Neuronal stem cell (in vitro differentiated cells): ENCODE data around the gene LILRB3.

Experiments
- DNase-seq: peaks from one replicate; pipeline ENCODE4 v3.0.0-alpha.2; 2013; ENCODE audit warnings: low spot score
- H2AFZ ChIP-seq: one replicate; pipeline ENCODE4 v1.6.1; 2013; ENCODE audit warnings: mild to moderate bottlenecking, low read length, inconsistent platforms
- H2AK5ac ChIP-seq: 2 replicates; pipeline ENCODE4 v1.6.1; 2013; ENCODE audit warnings: low read depth, mild to moderate bottlenecking, inconsistent platforms, low read length, moderate library complexity, mixed read lengths
- H2BK120ac ChIP-seq: 2 replicates; pipeline ENCODE4 v1.6.1; 2013; ENCODE audit warnings: low read depth, mild to moderate bottlenecking, inconsistent platforms, low read length, moderate library complexity, mixed read lengths
- H2BK12ac ChIP-seq: one replicate; pipeline ENCODE4 v1.6.1; 2013; ENCODE audit warnings: low read length, inconsistent platforms
- H2BK15ac ChIP-seq: 2 replicates; pipeline ENCODE4 v1.6.1; 2013; ENCODE audit warnings: mild to moderate bottlenecking, low read length, inconsistent platforms, mixed read lengths
- H2BK5ac ChIP-seq: one replicate; pipeline ENCODE4 v1.6.1; 2013; ENCODE audit warnings: inconsistent platforms, mild to moderate bottlenecking, low read length, moderate library complexity
- H3K14ac ChIP-seq: one replicate; pipeline ENCODE4 v1.6.1; 2013; ENCODE audit warnings: low read length, inconsistent platforms
- H3K18ac ChIP-seq: 2 replicates; pipeline ENCODE4 v1.6.1; 2013; ENCODE audit warnings: low read length, inconsistent platforms
- H3K23ac ChIP-seq: 2 replicates; pipeline ENCODE4 v1.6.1; 2013; ENCODE audit warnings: low read depth, mild to moderate bottlenecking, mixed read lengths, low read length, inconsistent platforms; ENCODE audit not compliant: poor library complexity
- H3K27ac ChIP-seq: replicated peaks from 3 replicates; pipeline ENCODE4 v1.5.1; 2013; ENCODE audit warnings: low read length, inconsistent platforms
- H3K27me3 ChIP-seq, 3 experiments: 2 replicates each; pipeline ENCODE4 v1.6.1; 2013; ENCODE audit warnings: low read length in 3 of 3, mild to moderate bottlenecking in 2 of 3, inconsistent platforms in 1 of 3, low read depth in 1 of 3, mixed read lengths in 1 of 3, moderate library complexity in 1 of 3; ENCODE audit not compliant: control insufficient read depth in 3 of 3, insufficient read depth in 3 of 3
- H3K36me3 ChIP-seq, 2 donors: replicated peaks in 1 of 2; 2 replicates each; pipeline ENCODE4 v1.6.1; 2013; ENCODE audit warnings: low read length in 2 of 2; ENCODE audit not compliant: control insufficient read depth in 2 of 2, insufficient read depth in 2 of 2
- H3K4ac ChIP-seq: 2 replicates; pipeline ENCODE4 v1.6.1; 2013; ENCODE audit warnings: inconsistent platforms, mild to moderate bottlenecking, low read length, moderate library complexity
- H3K4me1 ChIP-seq, 2 donors: 1 replicate in 1 of 2; 2 replicates in 1 of 2; pipeline ENCODE4 v1.6.1; 2013; ENCODE audit warnings: low read length in 2 of 2, low read depth in 1 of 2; ENCODE audit not compliant: control insufficient read depth in 2 of 2, insufficient read depth in 1 of 2
- H3K4me2 ChIP-seq: one replicate; pipeline ENCODE4 v1.6.1; 2013; ENCODE audit warnings: mild to moderate bottlenecking, low read length, inconsistent platforms; ENCODE audit not compliant: insufficient read depth, poor library complexity, severe bottlenecking
- H3K4me3 ChIP-seq, 2 donors: 2 replicates each; pipeline ENCODE4 v1.5.1; 2013; ENCODE audit warnings: low read length in 2 of 2, mild to moderate bottlenecking in 2 of 2, inconsistent platforms in 1 of 2, moderate library complexity in 1 of 2
- H3K79me1 ChIP-seq: one replicate; pipeline ENCODE4 v1.6.1; 2013; ENCODE audit warnings: low read depth, mild to moderate bottlenecking, inconsistent platforms, low read length, moderate library complexity
- H3K9ac ChIP-seq: one replicate; pipeline ENCODE4 v1.6.1; 2013; ENCODE audit warnings: mild to moderate bottlenecking, low read depth, low read length, inconsistent platforms; ENCODE audit not compliant: poor library complexity
- H3K9me3 ChIP-seq, 2 donors: replicated peaks in 1 of 2; 2 replicates each; pipeline versions ENCODE3 to v1.6.1; 2013; ENCODE audit warnings: low read length in 2 of 2, mild to moderate bottlenecking in 2 of 2, inconsistent platforms in 1 of 2, low read depth in 1 of 2, mixed read lengths in 1 of 2, moderate library complexity in 1 of 2; ENCODE audit not compliant: control insufficient read depth in 2 of 2, insufficient read depth in 1 of 2
- H4K8ac ChIP-seq: one replicate; pipeline ENCODE4 v1.6.1; 2013; ENCODE audit warnings: low read depth, mild to moderate bottlenecking, inconsistent platforms, low read length, moderate library complexity
- H4K91ac ChIP-seq: one replicate; pipeline ENCODE4 v1.6.1; 2013; ENCODE audit warnings: low read length, low read depth, mild to moderate bottlenecking, inconsistent platforms; ENCODE audit not compliant: poor library complexity
- WGBS, 2 donors: extraction: QIAGEN DNeasy Blood & Tissue Kit; methylation state at CpG; one replicate each; pipeline ENCODE4 v1.1.7; 2013; ENCODE audit warnings: missing lambda C conversion rate in 2 of 2, mixed read lengths in 1 of 2; ENCODE audit not compliant: insufficient read length in 2 of 2, insufficient replicate concordance in 1 of 2; ENCODE audit errors: extremely low coverage in 2 of 2; 5-methylcytosine and 5-hydroxymethylcytosine counted together

Gene LILRB3

GRCh38 chr19:54180691-54181091 is 42.1 kb downstream of the LILRB3 start:
- peaks cover 8 to 23% of the 10 kb centered on the region in 2 donors for H3K4me1 ChIP-seq
- no peak overlapping the region for H3K4me2 ChIP-seq
- no peak overlapping the region for H3K4me3 ChIP-seq
- H3K27ac ChIP-seq = no peak overlapping the region
- no peak overlapping the region for H2BK12ac ChIP-seq
- no peak overlapping the region for H2BK5ac ChIP-seq
- no peaks in the 10 kb centered on the region for H3K79me1 ChIP-seq
- no peaks in the 10 kb centered on the region for H3K27me3 ChIP-seq
- no peak overlapping the region for H2AFZ ChIP-seq
- no CpG with 5 or more reads among the region's 37 CpGs for WGBS, 2 donors
- H2BK120ac ChIP-seq = no peak overlapping the region
- peak overlapping the region; percentile 26 for H2AK5ac ChIP-seq
- no peak overlapping the region for H2BK15ac ChIP-seq
- H3K4ac ChIP-seq = no peak overlapping the region
- peak overlapping the region; percentile 21 for H3K9ac ChIP-seq
- no peaks in the 10 kb centered on the region for H3K9me3 ChIP-seq
- no peak overlapping the region for H3K18ac ChIP-seq
- no peak overlapping the region for H4K8ac ChIP-seq
- peaks cover 31 to 57% of the 10 kb centered on the region in 2 donors for H3K36me3 ChIP-seq
- no peak overlapping the region for H3K23ac ChIP-seq
- no peak for DNase-seq
- no peak overlapping the region for H4K91ac ChIP-seq
- H3K14ac ChIP-seq = no peak overlapping the region

- Histone ChIP-seq H3K23ac (no peak overlapping the region), H3K4ac (no peak overlapping the region), H3K4me2 (no peak overlapping the region), H3K14ac (no peak overlapping the region), H3K27me3 (no peaks in the 10 kb centered on the region), H2BK12ac (no peak overlapping the region), H3K9ac (no peak overlapping the region), H3K18ac (no peak overlapping the region), H2AK5ac (no peak overlapping the region), H3K9me3 (no peaks in the 10 kb centered on the region), H4K91ac (no peak overlapping the region), H2BK15ac (no peak overlapping the region), H2BK120ac (no peak overlapping the region), H3K79me1 (no peaks in the 10 kb centered on the region), H3K36me3 (peaks cover 29 to 62% of the 10 kb centered on the region in 2 donors), H3K4me1 (peaks cover 8 to 23% of the 10 kb centered on the region in 2 donors), H2BK5ac (no peak overlapping the region), H3K27ac (peak overlapping the region; percentile 40), H3K4me3 (no peak overlapping the region), H4K8ac (no peak overlapping the region), H2AFZ (no peak overlapping the region)
- peak; percentile 84 for DNase-seq
- WGBS, 2 donors = no CpG with 5 or more reads among the region's 10 CpGs
Observed at GRCh38 chr19:54179921-54180461, 42.8 kb downstream of the LILRB3 start.

- no peak overlapping the region for H2BK5ac ChIP-seq
- no peak overlapping the region for H3K27ac ChIP-seq
- H3K4me1 ChIP-seq = peaks cover 8 to 23% of the 10 kb centered on the region in 2 donors
- no peak overlapping the region for H3K4ac ChIP-seq
- H2BK15ac ChIP-seq = no peak overlapping the region
- no peak overlapping the region for H2BK120ac ChIP-seq
- no peak overlapping the region for H3K18ac ChIP-seq
- H4K8ac ChIP-seq = no peak overlapping the region
- no peak for DNase-seq
- H3K27me3 ChIP-seq = no peaks in the 10 kb centered on the region
- no peak overlapping the region for H4K91ac ChIP-seq
- no peak overlapping the region for H2AK5ac ChIP-seq
- H2BK12ac ChIP-seq = no peak overlapping the region
- H3K23ac ChIP-seq = no peak overlapping the region
- H3K4me3 ChIP-seq = no peak overlapping the region
- H3K36me3 ChIP-seq = peaks cover 29 to 62% of the 10 kb centered on the region in 2 donors
- H3K14ac ChIP-seq = no peak overlapping the region
- H2AFZ ChIP-seq = no peak overlapping the region
- WGBS, 2 donors = no CpG with 5 or more reads among the region's 10 CpGs
- H3K79me1 ChIP-seq = no peaks in the 10 kb centered on the region
- H3K4me2 ChIP-seq = no peak overlapping the region
- no peaks in the 10 kb centered on the region for H3K9me3 ChIP-seq
- no peak overlapping the region for H3K9ac ChIP-seq
Observed at GRCh38 chr19:54179262-54179852, 43.5 kb downstream of the LILRB3 start.

GRCh38 chr19:54178581-54179261 is 44.1 kb downstream of the LILRB3 start:
- Histone ChIP-seq H2BK12ac (no peak overlapping the region), H3K9me3 (no peaks in the 10 kb centered on the region), H2AFZ (no peak overlapping the region), H2AK5ac (no peak overlapping the region), H3K14ac (no peak overlapping the region), H3K9ac (peak overlapping the region; percentile 34), H3K4me1 (peaks cover 8 to 23% of the 10 kb centered on the region in 2 donors), H3K4ac (no peak overlapping the region), H3K27ac (no peak overlapping the region), H2BK5ac (no peak overlapping the region), H3K4me2 (no peak overlapping the region), H3K27me3 (no peaks in the 10 kb centered on the region), H3K79me1 (no peaks in the 10 kb centered on the region), H3K23ac (peak overlapping the region; percentile 29), H2BK15ac (no peak overlapping the region), H3K18ac (no peak overlapping the region), H4K91ac (no peak overlapping the region), H2BK120ac (no peak overlapping the region), H3K36me3 (peaks cover 27 to 56% of the 10 kb centered on the region in 2 donors), H4K8ac (peak overlapping the region; percentile 20), H3K4me3 (no peak overlapping the region)
- no peak for DNase-seq
- no CpG with 5 or more reads among the region's 23 CpGs for WGBS, 2 donors
